MV-4-11 (cell line): ENCODE results near the gene SMIM29.

ENCODE experiments used
- DNase-seq: peaks from one replicate; lab custom pipeline; 2025; lab: John Stamatoyannopoulos, UW

SMIM29 gene

GRCh38 chr6:34240329-34241248 is 8.2 kb downstream of the SMIM29 start:
- DNase-seq = no peak

DNA sequence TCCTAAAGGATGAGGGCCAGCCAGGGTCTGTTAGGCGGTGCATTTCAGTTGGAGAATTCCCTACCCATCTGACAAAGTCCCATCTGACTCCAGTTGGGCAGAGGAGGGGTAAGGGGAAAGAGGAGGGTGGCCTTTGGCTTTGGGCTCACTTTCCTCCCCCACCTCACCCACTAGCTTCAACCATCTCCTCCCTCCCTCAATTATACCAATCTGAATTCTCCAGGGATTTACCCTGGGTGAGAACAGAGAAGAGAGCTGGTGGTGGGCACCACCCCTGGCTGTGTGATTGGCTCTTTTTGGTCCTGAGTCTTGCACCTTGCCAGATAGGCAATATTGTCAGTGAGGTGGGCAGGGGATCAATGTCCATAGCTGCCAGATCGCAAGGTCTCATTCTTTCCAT is 8.9 kb downstream of the SMIM29 start:
- no peak for DNase-seq

GRCh38 chr6:34239500-34239825 is 9.3 kb downstream of the SMIM29 start:
- no peak for DNase-seq

- DNase-seq = no peak
Observed at GRCh38 chr6:34238585-34239499, 10.0 kb downstream of the SMIM29 start.

GRCh38 chr6:34237722-34238584 is 10.9 kb downstream of the SMIM29 start:
- peak; percentile 58 for DNase-seq

DNA sequence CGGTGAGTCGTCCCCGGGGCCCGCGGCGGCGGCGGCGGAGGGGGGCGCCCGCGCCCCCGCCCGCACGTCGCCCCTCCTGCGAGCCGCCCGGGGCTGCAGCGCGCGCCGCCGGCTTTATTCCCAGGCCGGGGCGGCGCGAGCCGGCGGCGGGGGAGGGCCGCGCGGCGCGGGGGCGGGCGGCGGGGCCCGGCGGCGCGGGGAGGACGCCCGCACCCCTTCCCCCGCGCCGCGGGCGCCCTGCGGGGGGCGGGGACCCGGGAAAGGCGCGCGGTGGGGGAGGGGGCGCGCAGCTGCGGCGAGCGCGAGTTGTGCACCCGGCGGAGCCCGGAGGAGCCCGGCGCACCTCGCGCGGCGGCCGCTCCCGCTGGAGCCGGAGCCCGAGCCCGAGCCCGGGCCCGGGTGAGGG is 11.5 kb downstream of the SMIM29 start:
- DNase-seq = no peak

DNA sequence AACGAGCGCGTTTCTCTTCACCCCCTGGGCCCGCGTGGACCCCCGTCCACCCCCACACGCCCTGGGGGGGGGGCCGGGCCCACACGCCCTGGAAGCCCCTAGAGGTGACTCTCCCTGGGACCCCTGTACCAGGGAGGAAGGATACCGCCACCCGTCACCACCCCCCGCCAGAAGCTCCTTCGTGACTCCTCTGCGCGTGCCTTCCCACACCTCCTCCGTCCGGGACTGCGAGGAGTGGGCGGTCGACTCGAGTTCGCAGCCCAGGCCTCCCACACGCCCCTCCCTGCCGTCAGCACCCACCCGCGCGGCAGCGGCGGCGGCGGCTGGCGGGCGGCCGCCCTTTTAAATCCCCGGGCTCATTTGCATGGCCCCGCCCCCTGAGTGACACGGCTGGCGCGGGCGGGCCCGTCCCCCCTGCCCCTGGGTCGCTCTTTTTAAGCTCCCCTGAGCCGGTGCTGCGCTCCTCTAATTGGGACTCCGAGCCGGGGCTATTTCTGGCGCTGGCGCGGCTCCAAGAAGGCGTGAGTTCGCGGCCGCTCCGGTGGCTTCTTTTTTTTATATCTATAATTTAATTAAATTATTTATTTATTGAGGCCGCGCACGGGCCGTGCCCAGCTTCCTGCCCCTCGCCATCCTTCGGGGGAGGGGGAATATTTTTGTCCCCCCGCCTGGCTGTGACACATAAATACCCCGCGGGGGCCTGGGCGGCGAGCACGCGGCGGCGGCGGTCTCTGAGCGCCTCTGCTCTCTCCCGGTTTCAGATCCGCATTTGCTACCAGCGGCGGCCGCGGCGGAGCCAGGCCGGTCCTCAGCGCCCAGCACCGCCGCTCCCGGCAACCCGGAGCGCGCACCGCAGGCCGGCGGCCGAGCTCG is 12.1 kb downstream of the SMIM29 start, which contains the start of gene HMGA1:
Gene HMGA1 (plus strand): TSS at position 431 of the 873 bp plus-strand sequence. CDS start 3,908 bp downstream, outside the sequence.
- DNase-seq = peak; percentile 86

GRCh38 chr6:34236131-34236442 is 12.7 kb downstream of the SMIM29 start:
- DNase-seq = no peak

DNA sequence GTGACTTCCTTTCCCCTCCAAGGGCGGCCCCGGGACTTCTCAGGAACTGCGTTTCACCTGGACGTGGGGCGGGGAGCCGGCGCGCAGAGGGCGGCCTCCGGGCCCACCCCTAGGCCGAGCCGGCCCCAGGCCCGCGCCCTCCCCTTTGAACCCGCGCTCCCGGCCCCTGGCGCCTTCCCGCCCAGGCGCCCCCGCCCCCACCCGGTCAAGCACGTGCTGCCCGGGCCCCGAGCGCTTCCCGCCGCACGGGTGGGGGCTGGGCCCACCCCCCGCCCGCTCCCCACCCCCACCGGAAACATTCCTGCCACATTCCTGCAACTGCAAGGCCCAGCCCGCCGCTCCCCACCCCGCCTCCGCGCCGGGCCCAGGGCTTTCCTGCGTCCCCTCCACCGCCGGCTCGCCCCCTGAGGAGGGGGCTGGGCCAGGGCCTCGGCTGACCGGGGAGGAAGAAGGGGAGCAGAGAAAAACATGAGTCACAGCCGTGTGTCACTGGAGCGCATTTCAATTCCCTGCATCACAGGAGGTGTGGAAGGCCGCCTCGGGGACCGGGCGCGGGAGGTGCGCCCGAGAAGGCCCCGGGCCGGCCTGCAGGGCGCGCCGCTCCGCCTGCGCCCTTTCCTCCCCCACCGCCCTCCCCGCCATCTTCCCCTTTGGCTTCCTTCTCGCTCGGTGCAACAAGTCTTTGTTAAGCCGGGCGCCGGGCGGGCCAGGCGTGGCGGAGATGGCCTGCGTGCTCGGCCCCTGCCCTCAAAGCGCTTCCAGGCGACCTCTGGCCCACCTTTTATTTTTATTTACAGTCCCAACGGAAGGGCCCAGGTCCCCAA is 13.3 kb downstream of the SMIM29 start:
- peak; percentile 19 for DNase-seq

DNA sequence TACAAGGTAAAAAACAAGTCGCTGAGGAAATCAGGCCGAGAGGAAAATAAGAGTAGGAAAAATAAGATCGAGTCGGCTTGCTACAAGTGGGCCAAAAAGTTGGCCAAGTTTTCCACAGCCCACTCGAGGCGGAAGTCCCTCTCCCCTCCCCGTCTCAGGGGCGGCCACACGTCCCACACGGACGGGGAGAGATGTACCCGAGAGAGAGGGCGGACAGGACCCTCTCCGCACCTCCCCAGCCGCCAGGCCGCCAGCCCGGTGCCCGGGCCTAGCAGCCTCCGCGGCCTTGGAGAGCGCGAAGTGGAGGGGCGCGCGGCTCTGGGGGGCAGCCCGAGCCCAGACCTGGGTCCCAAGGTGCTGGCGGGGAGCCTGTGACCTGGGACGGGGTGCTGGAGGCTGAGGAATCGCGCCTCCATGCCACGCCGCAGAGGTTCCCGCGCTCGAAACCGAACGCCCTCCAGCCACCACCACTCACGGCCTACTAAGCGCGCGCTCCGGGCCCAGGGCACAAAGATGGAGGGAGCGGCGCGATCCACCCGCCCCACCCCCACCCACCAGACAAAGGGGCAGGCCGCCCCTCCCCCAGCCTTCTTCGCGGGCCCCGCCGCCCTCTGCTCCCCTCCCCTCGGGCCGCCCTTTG is 14.0 kb downstream of the SMIM29 start:
- DNase-seq = no peak

- no peak for DNase-seq
Observed at GRCh38 chr6:34233867-34234266, 14.9 kb downstream of the SMIM29 start.

DNA sequence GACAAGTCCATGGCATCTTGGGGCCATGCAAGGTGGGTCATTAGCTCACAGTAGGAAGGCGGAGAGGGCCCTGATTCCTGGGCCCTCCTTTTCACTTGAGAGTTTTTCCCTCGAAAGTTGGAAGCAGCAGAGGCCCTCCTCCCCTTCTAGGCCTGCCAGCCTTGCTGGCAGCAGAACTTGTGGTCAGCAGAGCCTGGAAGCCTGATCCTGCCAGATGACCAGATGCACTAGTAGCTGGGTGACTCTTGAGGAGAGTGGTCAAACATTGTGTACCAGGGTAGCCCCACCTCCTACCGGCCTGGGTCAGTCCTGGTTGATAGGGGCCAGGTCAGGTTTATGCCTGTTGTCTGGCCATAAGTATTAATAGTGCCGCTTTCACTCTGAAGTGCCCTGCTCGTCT is 15.9 kb downstream of the SMIM29 start:
- no peak for DNase-seq

- no peak for DNase-seq
Observed at GRCh38 chr6:34231566-34232336, 17.1 kb downstream of the SMIM29 start.

DNA sequence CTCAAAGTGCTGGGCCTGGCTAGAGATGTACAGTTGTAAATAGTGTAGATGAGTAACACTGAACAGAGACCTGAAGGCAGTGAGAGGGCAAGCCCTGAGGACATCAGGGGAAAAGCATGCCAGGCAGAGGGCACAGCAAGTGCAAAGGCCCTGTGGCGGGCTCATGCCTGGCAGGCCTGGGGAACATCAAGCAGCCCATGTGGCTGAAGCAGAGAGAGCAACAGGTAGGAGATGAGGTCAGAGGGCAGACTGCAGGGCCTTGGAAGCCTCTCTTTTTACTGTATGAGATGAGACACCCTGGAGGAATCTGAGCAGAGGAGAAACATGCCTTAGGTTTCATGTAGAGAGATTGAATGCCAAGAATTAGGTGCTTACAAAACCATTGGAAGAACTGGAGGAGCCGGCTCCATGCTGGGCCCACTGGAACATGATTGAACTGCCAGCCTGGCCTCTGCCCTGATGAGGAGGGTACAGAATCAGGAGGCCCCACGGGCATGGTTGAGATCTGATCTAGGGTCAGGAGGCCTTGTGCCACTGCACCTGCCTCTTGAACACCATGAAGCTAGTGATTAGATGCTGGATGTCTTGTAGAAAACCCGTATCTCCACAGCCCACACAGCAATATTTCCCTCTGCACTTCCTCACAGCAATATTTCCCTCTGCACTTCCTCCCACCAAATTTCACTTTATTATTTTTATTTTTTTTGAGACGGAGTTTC is 18.0 kb downstream of the SMIM29 start:
- DNase-seq = peak; percentile 24

GRCh38 chr6:34229877-34230276 is 18.9 kb downstream of the SMIM29 start:
- DNase-seq = no peak

DNA sequence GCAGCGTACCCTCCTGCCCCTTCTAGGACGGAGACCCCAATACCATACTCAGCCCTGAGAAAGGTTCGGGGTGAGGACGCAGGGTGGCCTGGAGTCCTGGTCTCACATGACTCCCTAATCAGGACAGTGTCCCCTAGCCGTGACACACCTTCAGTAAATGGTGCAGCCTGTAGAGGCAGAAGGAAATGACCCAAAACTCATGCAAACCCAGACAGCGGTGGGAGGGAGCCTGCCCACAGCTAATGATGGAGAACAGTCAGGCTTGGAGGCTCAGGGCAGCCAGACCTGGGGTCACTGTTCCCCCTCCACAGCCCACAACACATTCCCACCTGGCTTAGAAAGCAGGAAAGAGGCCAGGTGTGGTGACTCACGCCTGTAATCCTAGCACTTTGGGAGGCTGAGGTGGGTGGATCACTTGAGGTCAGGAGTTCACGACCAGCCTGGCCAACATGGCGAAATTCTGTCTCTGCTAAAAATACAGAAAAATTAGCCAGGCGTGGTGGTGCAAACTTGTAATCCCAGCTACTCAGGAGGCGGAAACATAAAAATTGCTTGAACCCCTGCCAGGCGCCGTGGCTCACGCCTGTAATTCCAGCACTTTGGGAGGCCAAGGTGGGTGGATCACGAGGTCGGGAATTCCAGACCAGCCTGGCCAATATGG is 20.9 kb downstream of the SMIM29 start:
- peak; percentile 29 for DNase-seq

DNA sequence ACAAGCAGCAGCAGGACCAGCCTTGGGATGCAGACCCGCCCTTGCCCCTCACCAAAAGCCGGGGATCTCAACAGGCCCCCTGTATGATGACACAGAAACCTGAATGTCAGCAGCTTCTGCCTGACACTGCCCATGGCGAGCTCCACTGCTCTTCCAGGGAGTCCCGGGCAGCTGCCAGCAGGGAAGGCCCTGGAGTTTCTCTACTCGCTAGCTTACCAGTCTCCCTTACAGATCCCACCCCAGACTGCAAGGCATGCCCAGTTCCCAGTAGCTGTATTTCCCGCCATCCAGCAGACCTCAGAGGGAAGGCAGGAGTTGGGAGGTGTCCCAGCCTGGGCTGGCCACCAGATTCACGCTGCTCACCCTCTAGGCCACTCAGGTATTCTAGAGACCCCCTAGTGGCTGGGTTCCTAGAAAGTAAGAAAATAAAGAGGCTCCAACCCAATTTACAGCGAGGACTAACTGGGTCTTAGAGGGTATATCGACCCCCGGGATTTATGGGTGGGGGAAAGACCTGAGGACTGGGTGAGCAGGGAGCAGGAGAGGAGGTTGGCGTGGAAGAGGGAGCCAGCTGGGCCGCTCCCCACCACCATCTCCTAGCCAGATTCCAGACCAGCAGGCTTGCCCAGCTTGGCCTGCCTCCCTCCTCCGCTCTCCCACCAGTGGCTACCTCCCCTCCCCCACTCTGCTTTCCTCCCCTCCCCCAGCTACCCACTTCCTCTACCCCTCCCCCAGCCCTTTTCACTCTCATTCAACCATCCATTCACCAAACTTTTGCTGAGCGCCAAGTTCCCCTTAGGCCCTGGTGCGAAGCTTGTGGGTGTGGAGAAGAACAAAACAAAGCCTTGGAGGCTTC is 21.8 kb downstream of the SMIM29 start:
- DNase-seq = peak; percentile 43
